ENCODE data around the gene KHDRBS2. TPM values are rescaled to one million over a fixed set of nuclear protein-coding genes. Genes with fewer than 3 reads are reported as not detected.

KHDRBS2 gene
- total and polyA plus RNA-seq, 2 of the 13 experiments (the other 11 are each of a cell fraction or from before 2014, with no cell fraction given): not detected

DNA sequence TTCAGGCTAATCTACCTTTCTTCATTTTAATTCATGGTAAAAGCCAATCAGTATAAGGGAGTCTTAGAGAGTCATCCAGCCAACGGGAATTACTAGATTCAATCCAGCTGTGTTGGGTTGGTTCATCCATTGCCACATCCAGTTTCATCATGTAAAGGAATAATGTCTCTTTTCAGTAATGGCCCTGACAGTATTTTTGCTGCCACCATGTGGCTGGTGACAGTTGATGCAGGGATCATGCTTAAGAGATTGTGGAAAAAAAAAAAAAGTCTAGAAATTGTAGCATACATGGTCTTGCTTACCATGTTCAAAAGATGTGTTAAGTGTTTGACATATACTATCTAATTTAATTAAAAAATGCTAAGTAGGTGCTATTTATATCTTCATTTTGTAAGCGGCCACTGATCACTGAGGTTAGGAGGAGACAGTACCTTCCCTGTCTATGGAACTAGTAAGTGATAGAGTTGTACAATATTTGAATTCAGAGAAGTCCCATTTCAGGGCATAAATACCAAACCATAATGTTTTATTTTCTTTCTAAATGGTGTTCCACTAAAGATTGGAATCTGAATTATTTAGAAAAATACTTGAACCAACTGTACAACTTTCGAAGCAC is 135.9 kb downstream of the KHDRBS2 start:
- BruUV-seq (replicated peaks): no TSS peak
- Histone ChIP-seq H2AFZ (ENCODE audit: low read length) (no peak overlapping the region), H3K4me2 (ENCODE audit: low read depth, low read length) (no peak overlapping the region), H3K9me3 (ENCODE audit: low read length) (no peaks in the 10 kb centered on the region), H3K27ac (ENCODE audit: extremely low read length, insufficient read depth, low read length) (no peak overlapping the region), H3K79me2 (ENCODE audit: insufficient read depth, low read length) (no peaks in the 10 kb centered on the region), H3K36me3 (replicated peaks in 1 of 2; ENCODE audit: control insufficient read depth in 1 of 2, insufficient read depth in 2 of 2, low read length in 2 of 2) (no peaks in the 10 kb centered on the region), H3K4me3 (replicated peaks in 1 of 3; ENCODE audit: insufficient read depth in 1 of 3, low read depth in 2 of 3, low read length in 3 of 3) (no peak overlapping the region), H4K20me1 (ENCODE audit: insufficient read depth, low read length) (no peaks in the 10 kb centered on the region), H3K4me1 (ENCODE audit: insufficient read depth, low read length) (no peaks in the 10 kb centered on the region), H3K9ac (ENCODE audit: insufficient read depth, low read depth, low read length) (no peak overlapping the region), H3K27me3 (ENCODE audit: control insufficient read depth in 1 of 2, insufficient read depth in 2 of 2, low read length in 2 of 2) (no peaks in the 10 kb centered on the region)
- FAIRE-seq (peak; percentile 79), ATAC-seq (peak; percentile 92), DNase-seq (ENCODE audit: low spot score) (peak; percentile 72)
- POLR2A ChIA-PET: no interaction called here
- in situ Hi-C loops (cut with HindIII; ENCODE audit: extremely low pct_ligation_motif_present, low pct_unique_long_range_greater_than_20kb): no loop called here
- intact Hi-C loops (cut with micrococcal nuclease; ENCODE audit: unreplicated experiment): loop anchor here (1.0 kb wide), 3 partner anchors 264 to 438 kb away; no protein-coding TSS in a partner anchor
- 15% methylated on average over 3 of the region's 3 CpGs for WGBS (ENCODE audit: low lambda C conversion rate)
- CTCF ChIA-PET (ENCODE audit: low intra/inter-chr PET ratio, low total read pairs): interaction anchor here (0.6 to 1.3 kb wide), 2 partner anchors 266 to 340 kb away, joined by 3 read pairs; no protein-coding TSS in a partner anchor
- TF ChIP-seq CEBPB (IDR thresholded peaks at IDR 0.05; ENCODE audit: borderline replicate concordance, low read depth, low read length) (peak; percentile 69), NR2F6 (IDR thresholded peaks at IDR 0.05) (no peak), NR2F6 (CRISPR knock-in tag; IDR thresholded peaks at IDR 0.05) (no peak), ZNF138 (CRISPR knock-in tag; IDR thresholded peaks at IDR 0.05; ENCODE audit: low read depth) (no peak), SMC3 (IDR thresholded peaks at IDR 0.05; ENCODE audit: low read length) (peak; percentile 62; the same call in 1 of the 2 replicates), SIN3A (IDR thresholded peaks at IDR 0.05; ENCODE audit: borderline replicate concordance, low read depth, low read length) (no peak), CEBPG (CRISPR knock-in tag; IDR thresholded peaks at IDR 0.05) (peak; percentile 30; the same call in 1 of the 2 replicates), ZNF644 (CRISPR knock-in tag; IDR thresholded peaks at IDR 0.05; ENCODE audit: low read depth) (peak; percentile 69), ZSCAN9 (CRISPR knock-in tag; IDR thresholded peaks at IDR 0.05; ENCODE audit: borderline replicate concordance) (no peak), KDM1A (CRISPR knock-in tag; IDR thresholded peaks at IDR 0.05) (no peak), CAMTA2 (CRISPR knock-in tag; IDR thresholded peaks at IDR 0.05; ENCODE audit: borderline replicate concordance) (no peak)
- TF ChIP-seq, protein P1, sequence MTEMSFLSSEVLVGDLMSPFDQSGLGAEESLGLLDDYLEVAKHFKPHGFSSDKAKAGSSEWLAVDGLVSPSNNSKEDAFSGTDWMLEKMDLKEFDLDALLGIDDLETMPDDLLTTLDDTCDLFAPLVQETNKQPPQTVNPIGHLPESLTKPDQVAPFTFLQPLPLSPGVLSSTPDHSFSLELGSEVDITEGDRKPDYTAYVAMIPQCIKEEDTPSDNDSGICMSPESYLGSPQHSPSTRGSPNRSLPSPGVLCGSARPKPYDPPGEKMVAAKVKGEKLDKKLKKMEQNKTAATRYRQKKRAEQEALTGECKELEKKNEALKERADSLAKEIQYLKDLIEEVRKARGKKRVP (CRISPR knock-in tag; IDR thresholded peaks at IDR 0.05): peak in 1 of 2 experiments; percentile 53; a peak in 1 of 4 replicates
- TF ChIP-seq, protein P2, sequence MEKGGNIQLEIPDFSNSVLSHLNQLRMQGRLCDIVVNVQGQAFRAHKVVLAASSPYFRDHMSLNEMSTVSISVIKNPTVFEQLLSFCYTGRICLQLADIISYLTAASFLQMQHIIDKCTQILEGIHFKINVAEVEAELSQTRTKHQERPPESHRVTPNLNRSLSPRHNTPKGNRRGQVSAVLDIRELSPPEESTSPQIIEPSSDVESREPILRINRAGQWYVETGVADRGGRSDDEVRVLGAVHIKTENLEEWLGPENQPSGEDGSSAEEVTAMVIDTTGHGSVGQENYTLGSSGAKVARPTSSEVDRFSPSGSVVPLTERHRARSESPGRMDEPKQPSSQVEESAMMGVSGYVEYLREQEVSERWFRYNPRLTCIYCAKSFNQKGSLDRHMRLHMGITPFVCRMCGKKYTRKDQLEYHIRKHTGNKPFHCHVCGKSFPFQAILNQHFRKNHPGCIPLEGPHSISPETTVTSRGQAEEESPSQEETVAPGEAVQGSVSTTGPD (CRISPR knock-in tag; IDR thresholded peaks at IDR 0.05): no peak
- TF ChIP-seq, protein P3, sequence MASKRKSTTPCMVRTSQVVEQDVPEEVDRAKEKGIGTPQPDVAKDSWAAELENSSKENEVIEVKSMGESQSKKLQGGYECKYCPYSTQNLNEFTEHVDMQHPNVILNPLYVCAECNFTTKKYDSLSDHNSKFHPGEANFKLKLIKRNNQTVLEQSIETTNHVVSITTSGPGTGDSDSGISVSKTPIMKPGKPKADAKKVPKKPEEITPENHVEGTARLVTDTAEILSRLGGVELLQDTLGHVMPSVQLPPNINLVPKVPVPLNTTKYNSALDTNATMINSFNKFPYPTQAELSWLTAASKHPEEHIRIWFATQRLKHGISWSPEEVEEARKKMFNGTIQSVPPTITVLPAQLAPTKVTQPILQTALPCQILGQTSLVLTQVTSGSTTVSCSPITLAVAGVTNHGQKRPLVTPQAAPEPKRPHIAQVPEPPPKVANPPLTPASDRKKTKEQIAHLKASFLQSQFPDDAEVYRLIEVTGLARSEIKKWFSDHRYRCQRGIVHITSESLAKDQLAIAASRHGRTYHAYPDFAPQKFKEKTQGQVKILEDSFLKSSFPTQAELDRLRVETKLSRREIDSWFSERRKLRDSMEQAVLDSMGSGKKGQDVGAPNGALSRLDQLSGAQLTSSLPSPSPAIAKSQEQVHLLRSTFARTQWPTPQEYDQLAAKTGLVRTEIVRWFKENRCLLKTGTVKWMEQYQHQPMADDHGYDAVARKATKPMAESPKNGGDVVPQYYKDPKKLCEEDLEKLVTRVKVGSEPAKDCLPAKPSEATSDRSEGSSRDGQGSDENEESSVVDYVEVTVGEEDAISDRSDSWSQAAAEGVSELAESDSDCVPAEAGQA (IDR thresholded peaks at IDR 0.05; ENCODE audit: low read depth): no peak
- TF ChIP-seq, protein P3 (CRISPR knock-in tag; IDR thresholded peaks at IDR 0.05; ENCODE audit: borderline replicate concordance): no peak
- TF ChIP-seq, protein P4, sequence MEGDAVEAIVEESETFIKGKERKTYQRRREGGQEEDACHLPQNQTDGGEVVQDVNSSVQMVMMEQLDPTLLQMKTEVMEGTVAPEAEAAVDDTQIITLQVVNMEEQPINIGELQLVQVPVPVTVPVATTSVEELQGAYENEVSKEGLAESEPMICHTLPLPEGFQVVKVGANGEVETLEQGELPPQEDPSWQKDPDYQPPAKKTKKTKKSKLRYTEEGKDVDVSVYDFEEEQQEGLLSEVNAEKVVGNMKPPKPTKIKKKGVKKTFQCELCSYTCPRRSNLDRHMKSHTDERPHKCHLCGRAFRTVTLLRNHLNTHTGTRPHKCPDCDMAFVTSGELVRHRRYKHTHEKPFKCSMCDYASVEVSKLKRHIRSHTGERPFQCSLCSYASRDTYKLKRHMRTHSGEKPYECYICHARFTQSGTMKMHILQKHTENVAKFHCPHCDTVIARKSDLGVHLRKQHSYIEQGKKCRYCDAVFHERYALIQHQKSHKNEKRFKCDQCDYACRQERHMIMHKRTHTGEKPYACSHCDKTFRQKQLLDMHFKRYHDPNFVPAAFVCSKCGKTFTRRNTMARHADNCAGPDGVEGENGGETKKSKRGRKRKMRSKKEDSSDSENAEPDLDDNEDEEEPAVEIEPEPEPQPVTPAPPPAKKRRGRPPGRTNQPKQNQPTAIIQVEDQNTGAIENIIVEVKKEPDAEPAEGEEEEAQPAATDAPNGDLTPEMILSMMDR (CRISPR knock-in tag; IDR thresholded peaks at IDR 0.05): peak; percentile 73

Data from HepG2 (cell line).